Fibroblast of upper back skin (primary cell): ENCODE measurements around the gene KRTAP4-6.
A peak's percentile ranks its signal among the peaks of the same experiment; 100 is the strongest.

ENCODE experiments used
- DNase-seq: peaks from one replicate; pipeline ENCODE4 v3.0.0-alpha.2; 2013

KRTAP4-6 gene

DNA sequence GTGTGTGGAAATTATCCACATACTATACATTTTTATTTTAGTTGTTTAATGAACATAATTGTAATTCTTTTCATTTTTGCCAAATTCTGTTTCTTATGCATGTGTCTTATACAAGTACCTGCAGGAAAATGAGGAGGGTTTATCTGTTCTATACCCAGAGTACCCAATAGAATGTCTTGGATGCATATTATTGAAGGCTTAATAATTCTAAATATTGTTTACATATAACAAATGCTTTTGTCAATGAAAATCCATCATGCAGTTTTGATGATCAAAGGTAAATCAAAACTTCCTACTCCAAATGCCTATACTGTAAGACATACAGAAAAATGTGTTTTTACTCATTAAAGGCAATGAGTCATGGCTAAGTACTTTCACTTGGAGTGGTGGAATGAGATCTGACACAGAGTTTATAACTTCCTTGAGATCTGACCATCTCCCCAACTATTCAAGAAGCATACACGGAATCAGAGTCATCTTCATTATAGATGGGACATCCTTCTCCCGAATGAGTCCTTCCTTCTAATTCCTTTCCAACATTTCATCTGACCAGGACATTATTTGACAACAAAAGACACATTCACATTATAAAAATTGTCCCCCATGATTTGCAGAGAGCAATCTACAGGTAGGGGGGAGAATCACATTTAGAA lies 35.8 kb downstream of the KRTAP4-6 start:
- peak; percentile 83 for DNase-seq

DNA sequence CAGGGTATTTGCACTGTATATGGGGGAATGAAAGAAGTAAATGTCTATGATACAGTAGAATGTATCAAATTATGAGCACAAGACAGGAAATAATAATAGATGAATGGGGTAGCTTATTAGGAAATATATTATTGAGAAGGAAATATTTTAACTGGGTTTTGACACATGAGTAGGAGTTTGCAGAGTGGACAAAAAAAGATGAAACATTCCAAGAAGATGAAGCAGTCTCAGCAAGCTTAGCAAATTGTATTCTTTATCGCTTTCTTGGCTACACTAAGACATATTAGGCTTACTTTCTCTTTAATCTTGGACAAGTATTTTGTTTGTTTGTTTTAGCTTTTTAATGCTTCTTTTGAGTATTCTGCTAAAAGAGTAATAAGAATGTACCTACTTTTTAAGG lies 36.4 kb downstream of the KRTAP4-6 start:
- DNase-seq: no peak

GRCh38 chr17:41101586-41102259 lies 38.6 kb downstream of the KRTAP4-6 start, which contains the start of gene KRTAP4-16:
Gene KRTAP4-16 (minus strand): TSS chr17:41102209. CDS start chr17:41102209, 0 bp downstream.
- DNase-seq: peak; percentile 16

DNA sequence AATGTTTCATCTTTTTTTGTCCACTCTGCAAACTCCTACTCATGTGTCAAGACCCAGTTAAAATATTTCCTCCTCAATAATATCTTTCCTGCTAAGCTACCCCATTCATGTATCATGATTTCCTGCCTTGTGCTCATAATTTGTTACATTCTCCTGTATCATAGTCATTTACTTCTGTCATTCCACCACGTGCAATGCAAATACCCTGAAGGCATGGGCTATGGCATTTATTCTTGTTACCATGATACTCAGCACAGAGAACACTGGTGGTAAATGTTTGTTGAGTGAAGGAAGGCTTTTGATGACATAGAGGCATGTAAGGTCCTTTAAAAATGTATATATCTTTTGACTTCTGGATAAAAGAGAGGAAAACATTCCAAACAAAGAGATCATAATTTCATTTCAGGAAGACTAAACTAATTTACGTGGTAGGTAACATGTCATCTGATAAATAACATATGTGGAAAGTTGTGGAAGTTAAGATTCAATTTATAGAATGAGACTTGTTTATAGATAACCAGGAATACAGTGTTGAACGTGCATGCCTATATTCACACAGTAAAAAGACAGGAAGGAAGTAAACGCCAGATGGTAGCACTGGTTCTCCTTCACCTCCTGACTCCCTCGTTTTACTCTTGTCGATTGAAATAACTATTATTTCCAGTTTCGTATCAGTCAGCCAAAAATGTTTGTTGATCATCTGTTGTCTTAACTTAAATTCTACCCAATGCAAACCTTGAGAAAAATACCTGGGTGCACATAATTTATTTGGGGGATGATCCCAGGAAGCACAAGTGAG lies 40.5 kb downstream of the KRTAP4-6 start:
- DNase-seq: peak; percentile 81

- peak; percentile 65 for DNase-seq
Measured at GRCh38 chr17:41098481-41098880, 41.9 kb downstream of the KRTAP4-6 start.

DNA sequence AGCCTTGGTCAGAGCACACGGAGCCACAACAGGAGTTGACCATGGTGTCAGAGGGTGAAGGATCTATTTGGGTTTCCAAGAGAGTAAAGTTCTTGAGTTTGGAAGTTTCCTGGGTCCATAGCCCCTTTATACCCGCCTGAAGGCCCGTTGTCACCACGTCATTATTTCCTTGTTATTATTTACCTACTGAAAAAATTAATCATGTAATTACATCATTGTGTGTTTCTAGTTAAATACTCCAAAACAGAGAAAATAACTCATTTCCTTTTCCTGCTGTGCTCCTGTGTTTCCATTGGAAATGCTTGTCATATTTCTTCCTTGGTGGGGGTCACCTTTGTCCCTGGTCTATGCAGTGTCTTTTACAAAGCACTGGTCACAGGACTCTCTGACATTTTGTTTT lies 42.3 kb downstream of the KRTAP4-6 start, which contains the start of gene KRTAP4-8:
Gene KRTAP4-8 (minus strand): TSS at position 101 of the 400 bp plus-strand sequence. CDS start 58 bp downstream, at position 43.
- DNase-seq: no peak

GRCh38 chr17:41096055-41096454 lies 44.3 kb downstream of the KRTAP4-6 start:
- no peak for DNase-seq
